ENCODE data around the gene RAB3A. TPM values are rescaled to one million over a fixed set of nuclear protein-coding genes. Genes with fewer than 3 reads are reported as not detected.
A peak's percentile ranks its signal among the peaks of the same experiment; 100 is the strongest.

RAB3A gene
- total RNA-seq, 4 donors from 2014 or later = 0.63 to 2.0 TPM; not detected in 2

- no peak for ATAC-seq (ENCODE audit: low FRiP score)
- DNase-seq (ENCODE audit: low spot score) = no peak
- TF ChIP-seq CTCF (IDR thresholded peaks at IDR 0.05) = no peak
Measured at GRCh38 chr19:18176367-18177310, 27.2 kb downstream of the RAB3A start.

DNA sequence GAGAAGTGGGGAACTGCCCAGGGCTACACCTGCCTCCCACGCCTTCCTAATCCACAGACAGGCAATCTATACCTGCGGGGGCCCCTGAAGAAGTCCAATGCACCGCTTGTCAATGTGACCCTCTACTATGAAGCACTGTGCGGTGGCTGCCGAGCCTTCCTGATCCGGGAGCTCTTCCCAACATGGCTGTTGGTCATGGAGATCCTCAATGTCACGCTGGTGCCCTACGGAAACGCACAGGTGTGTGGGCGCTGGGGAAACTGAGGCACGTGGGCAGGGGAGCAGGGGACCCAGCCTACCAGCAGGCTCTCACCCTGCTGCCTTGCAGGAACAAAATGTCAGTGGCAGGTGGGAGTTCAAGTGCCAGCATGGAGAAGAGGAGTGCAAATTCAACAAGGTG is 28.9 kb downstream of the RAB3A start:
- DNase-seq (ENCODE audit: low spot score) = no peak
- no peak for TF ChIP-seq CTCF (IDR thresholded peaks at IDR 0.05)
- no peak for ATAC-seq (ENCODE audit: low FRiP score)

DNA sequence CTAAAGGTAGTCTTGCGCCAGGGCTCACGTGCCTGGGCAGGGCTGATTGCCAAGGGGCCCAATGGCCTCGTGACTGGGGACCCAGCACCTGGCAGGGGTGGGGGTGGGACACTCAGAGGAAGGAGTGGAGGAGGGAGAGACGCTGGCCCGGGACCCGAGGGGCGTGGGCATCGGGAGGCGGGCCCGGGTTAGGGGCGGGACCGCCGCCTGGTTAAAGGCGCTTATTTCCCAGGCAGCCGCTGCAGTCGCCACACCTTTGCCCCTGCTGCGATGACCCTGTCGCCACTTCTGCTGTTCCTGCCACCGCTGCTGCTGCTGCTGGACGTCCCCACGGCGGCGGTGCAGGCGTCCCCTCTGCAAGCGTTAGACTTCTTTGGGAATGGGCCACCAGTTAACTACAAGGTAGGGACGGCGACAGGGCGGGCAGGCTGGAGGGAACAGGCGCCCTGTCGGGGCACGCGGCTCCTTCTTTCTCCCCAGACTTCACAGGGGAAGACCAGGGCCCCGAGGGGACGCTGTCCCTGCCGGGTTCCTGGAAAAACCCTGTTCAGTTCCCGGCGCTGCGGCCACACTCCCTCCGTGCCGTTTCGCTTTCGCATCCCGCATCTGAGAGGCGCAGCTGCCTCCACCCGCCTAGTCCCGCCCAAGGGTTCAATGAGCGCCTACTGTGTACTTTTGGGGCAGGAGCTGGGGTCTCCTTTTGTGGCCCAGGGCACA is 30.1 kb downstream of the RAB3A start, which contains the start of gene IFI30:
IFI30 (plus strand) TSS at position 242 of the 717 bp plus-strand sequence; CDS start at position 271, 29 bp downstream.
- TF ChIP-seq CTCF (IDR thresholded peaks at IDR 0.05) = no peak
- ATAC-seq (ENCODE audit: low FRiP score) (peak; percentile 57), DNase-seq (ENCODE audit: low spot score) (no peak)

- TF ChIP-seq CTCF (IDR thresholded peaks at IDR 0.05) = no peak
- DNase-seq (ENCODE audit: low spot score) (peak; percentile 62), ATAC-seq (ENCODE audit: low FRiP score) (peak; percentile 10)
Measured at GRCh38 chr19:18173054-18173571, 30.7 kb downstream of the RAB3A start.

DNA sequence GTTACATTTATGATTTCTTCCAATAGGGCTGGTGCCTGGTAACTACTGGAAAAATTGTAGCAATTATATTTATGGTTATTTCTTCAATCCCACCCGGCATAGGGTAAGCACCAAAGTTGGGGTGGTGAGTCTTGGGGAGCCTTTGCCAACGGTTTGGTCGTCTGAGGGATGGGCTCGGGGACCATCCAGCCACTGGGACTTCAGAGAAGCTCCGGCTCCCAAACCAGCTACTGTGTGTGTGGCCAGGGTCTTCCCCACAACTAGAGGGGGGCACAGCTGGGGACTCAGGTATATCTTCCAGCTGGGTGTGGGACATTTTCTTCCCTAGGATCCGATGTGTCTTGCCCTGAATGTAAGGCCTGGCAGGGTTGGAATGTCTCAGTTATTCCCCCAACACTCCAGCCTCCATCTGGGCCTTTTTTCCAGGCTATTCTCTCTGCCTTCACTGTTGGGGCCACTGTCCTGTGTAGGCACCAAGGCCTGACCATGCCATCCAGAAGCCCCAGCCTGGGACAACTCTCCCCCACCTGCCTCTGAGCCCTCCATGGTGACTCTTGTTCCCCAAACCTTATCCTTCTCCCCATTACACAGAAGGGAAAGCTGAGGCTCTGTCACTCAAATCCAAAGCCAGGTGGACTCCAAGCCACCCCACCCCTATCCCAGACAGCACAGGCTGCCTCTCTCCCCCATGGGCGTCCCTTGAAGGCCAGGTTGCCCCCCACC is 31.4 kb downstream of the RAB3A start:
- no peak for DNase-seq (ENCODE audit: low spot score)
- ATAC-seq (ENCODE audit: low FRiP score) = no peak
- no peak for TF ChIP-seq CTCF (IDR thresholded peaks at IDR 0.05)

GRCh38 chr19:18171605-18172327 is 32.1 kb downstream of the RAB3A start:
- no peak for TF ChIP-seq CTCF (IDR thresholded peaks at IDR 0.05)
- ATAC-seq (ENCODE audit: low FRiP score) (no peak), DNase-seq (ENCODE audit: low spot score) (no peak)
